Kidney capillary endothelial cell (primary cell): Measurements from ENCODE around the gene DTX4.
A peak's percentile ranks its signal among the peaks of the same experiment; 100 is the strongest.

Experiments
- DNase-seq: peaks from one replicate; pipeline ENCODE4 v3.0.0-alpha.2; 2018; ENCODE audit warnings: low spot score

DTX4 gene

GRCh38 chr11:59221441-59221840 is 49.5 kb downstream of the DTX4 start:
- DNase-seq, result no peak

GRCh38 chr11:59222464-59223060 is 50.6 kb downstream of the DTX4 start:
- no peak for DNase-seq

- DNase-seq, result no peak
Measured at GRCh38 chr11:59223177-59223576, 51.2 kb downstream of the DTX4 start.

GRCh38 chr11:59223611-59224010 is 51.7 kb downstream of the DTX4 start:
- no peak for DNase-seq

DNA sequence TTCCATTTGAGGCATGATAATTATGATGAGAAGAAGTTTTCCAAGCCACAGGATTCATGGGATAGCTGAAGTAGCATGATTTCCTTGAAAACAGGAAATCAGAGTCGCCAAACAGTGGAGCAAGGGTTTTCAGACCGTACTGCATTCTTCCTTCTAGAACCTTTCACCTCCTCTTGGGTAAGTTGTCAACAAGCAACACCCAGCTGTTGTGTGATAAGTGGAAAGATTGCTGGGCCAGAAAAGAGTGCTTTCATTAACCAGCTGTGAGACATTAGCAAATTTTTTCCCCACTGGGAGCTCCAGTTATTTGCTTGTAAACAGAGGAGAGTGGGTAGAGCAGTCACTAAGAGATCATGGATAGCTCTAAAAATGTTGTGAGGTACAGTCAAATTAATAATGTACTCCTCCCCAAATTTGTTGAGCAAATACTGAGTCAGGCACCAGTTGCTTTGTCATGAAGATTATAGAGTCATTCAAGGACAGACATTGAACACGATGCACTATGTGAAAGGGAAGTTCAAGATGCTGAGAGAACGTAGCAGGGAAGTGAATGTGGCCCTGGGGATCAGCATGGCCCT is 52.5 kb downstream of the DTX4 start:
- no peak for DNase-seq

- DNase-seq, result no peak
Measured at GRCh38 chr11:59225017-59225416, 53.1 kb downstream of the DTX4 start.

GRCh38 chr11:59226396-59226795 is 54.5 kb downstream of the DTX4 start:
- no peak for DNase-seq

DNA sequence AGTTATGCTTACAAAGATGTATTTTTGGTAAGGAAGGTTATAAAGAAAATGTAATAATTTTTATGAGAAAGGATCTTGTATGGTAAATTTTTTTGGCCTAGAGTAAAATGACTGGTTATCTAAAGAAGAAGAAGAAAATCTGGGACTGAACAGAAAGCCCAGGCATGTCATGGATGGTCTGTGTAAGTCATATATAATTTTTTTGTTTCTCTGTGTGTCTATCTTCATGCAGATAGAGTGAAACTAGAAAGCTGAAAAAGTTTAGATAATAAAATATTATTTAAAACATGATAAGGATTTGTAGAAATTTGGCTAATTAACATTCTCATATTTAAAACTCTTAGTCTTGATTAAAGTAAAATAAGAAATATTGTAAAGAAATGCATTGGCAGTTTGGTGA is 68.4 kb downstream of the DTX4 start:
- no peak for DNase-seq

- peak; percentile 50 for DNase-seq
Measured at GRCh38 chr11:59243633-59244032, 71.7 kb downstream of the DTX4 start.

GRCh38 chr11:59247531-59248227 is 75.7 kb downstream of the DTX4 start:
- no peak for DNase-seq

DNA sequence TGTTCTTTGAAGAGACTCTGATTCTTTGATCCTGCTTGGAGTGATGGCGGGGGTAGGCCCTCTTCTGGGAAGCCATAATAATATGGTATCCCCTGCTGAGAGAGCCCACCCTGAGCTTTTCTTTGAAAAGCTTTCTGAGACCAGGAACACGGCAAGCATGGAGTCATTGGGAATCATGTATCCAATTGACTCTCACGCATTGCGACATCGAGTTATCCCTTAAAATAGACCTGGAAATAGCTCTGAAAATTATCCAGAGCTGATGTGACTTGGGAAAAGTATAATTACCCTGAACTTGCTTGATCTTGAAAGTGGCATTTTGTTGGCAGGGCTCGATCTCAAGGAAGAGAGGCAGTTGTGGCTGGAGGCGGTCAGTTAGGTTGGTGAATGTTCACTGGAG is 77.6 kb downstream of the DTX4 start:
- DNase-seq, result no peak

GRCh38 chr11:59253001-59253400 is 81.1 kb downstream of the DTX4 start:
- DNase-seq, result no peak

DNA sequence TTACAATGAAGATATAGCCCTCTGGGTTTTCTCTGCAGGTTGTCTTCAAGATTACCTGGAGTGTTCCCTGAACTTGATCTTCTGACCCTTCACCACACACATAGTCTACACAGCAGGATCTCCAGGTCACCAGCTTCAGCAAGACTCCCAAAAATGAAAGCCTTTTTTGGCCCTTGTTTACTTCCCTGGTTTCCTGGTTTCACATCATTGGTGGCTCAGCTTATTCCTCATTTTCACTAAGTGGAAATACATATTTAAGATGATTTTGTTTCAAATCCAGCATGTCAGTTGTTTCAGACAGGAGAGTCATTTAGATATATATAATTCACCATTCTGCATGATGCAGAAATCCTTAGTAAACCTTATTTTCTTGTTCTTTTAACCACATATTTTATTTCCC is 82.4 kb downstream of the DTX4 start:
- no peak for DNase-seq

- no peak for DNase-seq
Measured at GRCh38 chr11:59255281-59255680, 83.3 kb downstream of the DTX4 start.
